Esophagus squamous epithelium (tissue), 4 donors: ENCODE data around the gene WDR38.

Experiments used
- CTCF ChIP-seq, 6 experiments: fragments of 450-650 bp in 4 of 6; fragments of 200-600 bp in 2 of 6; sonication (generic) in 2 of 6; IDR thresholded peaks; one replicate each; pipeline ENCODE4 v1.5.1; 2016 to 2019; ENCODE audit warnings: antibody characterized with exemption in 6 of 6, mild to moderate bottlenecking in 4 of 6, moderate library complexity in 4 of 6
- POLR2A ChIP-seq, 4 donors: fragments of 450-650 bp; IDR thresholded peaks; one replicate each; pipeline ENCODE4 v1.6.1; 2017; ENCODE audit warnings: antibody characterized with exemption in 4 of 4, mild to moderate bottlenecking in 4 of 4, moderate library complexity in 3 of 4

DNA sequence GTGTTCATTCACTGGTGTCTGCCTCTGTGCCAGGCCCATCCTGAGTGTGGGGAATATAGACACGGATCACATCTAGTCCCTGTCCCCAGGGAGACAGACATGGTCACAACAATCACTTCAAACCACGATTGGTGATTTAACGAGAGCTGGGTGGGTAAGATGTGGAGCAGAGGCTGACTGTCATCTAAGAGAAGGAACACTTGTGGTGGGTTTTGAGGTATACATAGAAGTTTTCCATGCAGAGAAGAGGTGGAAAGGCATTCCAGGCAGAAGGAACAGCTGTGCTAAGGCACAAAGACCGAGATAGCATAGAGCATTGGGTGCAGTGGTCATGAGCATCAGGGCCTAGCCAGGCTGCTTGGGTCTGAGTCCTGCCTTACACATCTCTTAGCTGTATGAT, 22.7 kb upstream of the WDR38 start:
- no peak for TF ChIP-seq CTCF (IDR thresholded peaks at IDR 0.05)
- no peak for TF ChIP-seq POLR2A (IDR thresholded peaks at IDR 0.05)
